ENCODE results near the gene COX17. TPM values are rescaled to one million over a fixed set of nuclear protein-coding genes. Genes with fewer than 3 reads are reported as not detected.

Gene COX17, protein sequence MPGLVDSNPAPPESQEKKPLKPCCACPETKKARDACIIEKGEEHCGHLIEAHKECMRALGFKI
- total RNA-seq: 10 to 100 TPM; 31.9 to 84.8 (median 62.7) TPM

DNA sequence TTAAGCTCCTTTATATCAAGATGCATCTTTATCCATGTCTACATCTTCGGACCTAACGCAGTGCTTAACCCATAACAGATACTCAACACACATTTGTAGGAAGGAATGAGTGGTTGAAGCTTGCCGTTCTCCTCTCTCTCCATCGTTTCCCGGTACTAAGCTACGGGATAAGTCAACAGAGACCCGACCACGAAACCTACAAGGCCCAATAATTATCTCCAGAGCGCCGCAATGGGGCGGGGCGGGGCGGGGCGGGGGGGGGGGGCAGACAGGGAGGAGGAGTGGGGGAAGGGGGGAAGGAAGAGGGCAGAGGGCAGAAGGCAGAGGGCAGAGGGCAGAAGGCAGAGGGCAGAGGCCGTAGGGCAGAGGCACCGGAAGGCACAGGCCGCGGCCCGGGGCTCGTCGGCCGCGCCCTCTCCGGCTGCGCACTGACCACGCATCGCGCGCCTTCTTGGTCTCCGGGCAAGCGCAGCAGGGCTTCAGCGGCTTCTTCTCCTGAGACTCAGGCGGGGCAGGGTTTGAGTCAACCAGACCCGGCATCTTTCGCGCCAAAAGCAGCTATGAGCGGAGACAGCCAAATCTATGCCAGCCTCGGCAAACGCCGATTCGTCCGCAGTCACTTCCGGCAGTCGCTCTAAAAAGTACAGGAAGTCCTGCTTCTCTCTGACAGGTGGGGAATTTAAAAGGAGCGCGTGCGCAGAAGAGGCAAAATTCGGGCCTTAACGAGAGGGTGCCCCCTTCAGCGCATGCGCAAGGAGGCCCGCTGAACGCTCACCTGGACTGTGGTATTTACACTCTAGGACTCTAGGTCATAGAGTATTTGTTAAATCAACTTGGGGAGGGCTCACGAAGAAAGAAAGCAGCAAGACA, at the start of gene COX17:
Gene COX17, minus strand, starts transcription at position 636 of the 870 bp plus-strand sequence. Its CDS starts 96 bp downstream, at position 540.
- ATAC-seq: peak; percentile 95
- Histone ChIP-seq H3K9me3 (no peaks in the 10 kb centered on the region), H3K36me3 (peaks cover 3 to 32% of the 10 kb centered on the region in 2 donors), H3K4me1 (peaks cover 7 to 33% (median 8%) of the 10 kb centered on the region in 3 donors), H3K27ac (peak within 1 kb of the TSS; percentile 77 to 99 (median 90)), H3K4me3 (peak within 1 kb of the TSS; percentile 63 to 74), H3K27me3 (no peaks in the 10 kb centered on the region)
- TF ChIP-seq, protein P1, sequence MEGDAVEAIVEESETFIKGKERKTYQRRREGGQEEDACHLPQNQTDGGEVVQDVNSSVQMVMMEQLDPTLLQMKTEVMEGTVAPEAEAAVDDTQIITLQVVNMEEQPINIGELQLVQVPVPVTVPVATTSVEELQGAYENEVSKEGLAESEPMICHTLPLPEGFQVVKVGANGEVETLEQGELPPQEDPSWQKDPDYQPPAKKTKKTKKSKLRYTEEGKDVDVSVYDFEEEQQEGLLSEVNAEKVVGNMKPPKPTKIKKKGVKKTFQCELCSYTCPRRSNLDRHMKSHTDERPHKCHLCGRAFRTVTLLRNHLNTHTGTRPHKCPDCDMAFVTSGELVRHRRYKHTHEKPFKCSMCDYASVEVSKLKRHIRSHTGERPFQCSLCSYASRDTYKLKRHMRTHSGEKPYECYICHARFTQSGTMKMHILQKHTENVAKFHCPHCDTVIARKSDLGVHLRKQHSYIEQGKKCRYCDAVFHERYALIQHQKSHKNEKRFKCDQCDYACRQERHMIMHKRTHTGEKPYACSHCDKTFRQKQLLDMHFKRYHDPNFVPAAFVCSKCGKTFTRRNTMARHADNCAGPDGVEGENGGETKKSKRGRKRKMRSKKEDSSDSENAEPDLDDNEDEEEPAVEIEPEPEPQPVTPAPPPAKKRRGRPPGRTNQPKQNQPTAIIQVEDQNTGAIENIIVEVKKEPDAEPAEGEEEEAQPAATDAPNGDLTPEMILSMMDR (IDR thresholded peaks at IDR 0.05): peak in 1 of 4 experiments; percentile 8
- TF ChIP-seq EP300 (IDR thresholded peaks at IDR 0.05): no peak
- peak; percentile 76 for TF ChIP-seq POLR2AphosphoS5 (IDR thresholded peaks at IDR 0.05)
- TF ChIP-seq POLR2A (IDR thresholded peaks at IDR 0.05): peak; percentile 21 to 50
- WGBS, 2 donors (ENCODE audit: low coverage in 1 of 2): 0% methylated on average over 12 to 22 of the region's 54 CpGs

DNA sequence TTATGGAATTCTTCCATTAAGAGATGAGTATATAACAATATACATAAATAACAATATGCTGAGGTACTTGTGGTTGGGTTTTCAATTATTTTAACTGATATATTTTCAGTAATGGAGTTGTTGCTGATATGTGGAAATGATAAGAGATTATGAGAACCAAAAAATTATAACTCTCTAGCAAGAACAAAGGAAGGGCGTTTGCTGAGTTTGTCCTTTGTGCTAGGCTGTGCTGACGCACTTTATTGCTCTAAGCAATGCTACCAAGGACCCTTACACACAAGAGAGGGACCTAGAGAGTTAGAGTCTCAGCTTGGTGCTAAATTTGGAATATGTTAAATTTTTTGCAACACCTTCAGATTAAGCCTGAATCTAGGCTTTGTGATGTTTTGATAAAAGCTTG, 49.7 kb upstream of the COX17 start:
- ATAC-seq: no peak
- Histone ChIP-seq H3K4me3 (no peak overlapping the region), H3K36me3 (peaks cover 0 to 21% of the 10 kb centered on the region in 2 donors), H3K9me3 (no peaks in the 10 kb centered on the region), H3K27me3 (no peaks in the 10 kb centered on the region), H3K27ac (no peak overlapping the region), H3K4me1 (no peaks in the 10 kb centered on the region)
- TF ChIP-seq, protein P1 (IDR thresholded peaks at IDR 0.05): no peak
- TF ChIP-seq POLR2A (IDR thresholded peaks at IDR 0.05) (no peak), EP300 (IDR thresholded peaks at IDR 0.05) (no peak), POLR2AphosphoS5 (IDR thresholded peaks at IDR 0.05) (no peak)
- WGBS, 2 donors (ENCODE audit: low coverage in 1 of 2): 80 to 82% methylated on average over 2 of the region's 2 CpGs

DNA sequence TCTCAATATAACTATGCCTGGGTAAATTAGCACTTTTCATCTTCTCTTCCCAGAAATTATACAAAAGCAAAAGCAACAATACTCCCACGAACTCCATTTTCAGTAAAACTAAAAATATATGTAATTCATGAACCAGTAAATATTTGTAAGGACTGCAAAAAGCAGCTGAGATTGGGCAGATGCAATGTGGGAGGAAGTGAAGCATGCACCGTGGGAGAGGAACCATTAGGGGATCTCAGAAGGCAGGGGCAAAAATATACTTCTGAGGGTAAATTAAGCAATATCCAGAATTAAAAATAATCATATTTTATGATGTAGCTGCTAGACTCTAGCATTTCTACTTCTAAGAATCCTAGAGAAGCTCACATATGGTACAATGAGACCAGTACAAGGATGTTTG, 45.8 kb upstream of the COX17 start:
- TF ChIP-seq, protein P1 (IDR thresholded peaks at IDR 0.05): no peak
- TF ChIP-seq POLR2AphosphoS5 (IDR thresholded peaks at IDR 0.05) (no peak), EP300 (IDR thresholded peaks at IDR 0.05) (no peak), POLR2A (IDR thresholded peaks at IDR 0.05) (no peak)
- Histone ChIP-seq H3K36me3 (peaks cover 0 to 16% of the 10 kb centered on the region in 2 donors), H3K27ac (no peak overlapping the region), H3K9me3 (no peaks in the 10 kb centered on the region), H3K4me3 (no peak overlapping the region), H3K27me3 (no peaks in the 10 kb centered on the region), H3K4me1 (no peaks in the 10 kb centered on the region)
- ATAC-seq: no peak
- WGBS, 2 donors (ENCODE audit: low coverage in 1 of 2): 44 to 57% methylated on average over 1 to 2 of the region's 2 CpGs

DNA sequence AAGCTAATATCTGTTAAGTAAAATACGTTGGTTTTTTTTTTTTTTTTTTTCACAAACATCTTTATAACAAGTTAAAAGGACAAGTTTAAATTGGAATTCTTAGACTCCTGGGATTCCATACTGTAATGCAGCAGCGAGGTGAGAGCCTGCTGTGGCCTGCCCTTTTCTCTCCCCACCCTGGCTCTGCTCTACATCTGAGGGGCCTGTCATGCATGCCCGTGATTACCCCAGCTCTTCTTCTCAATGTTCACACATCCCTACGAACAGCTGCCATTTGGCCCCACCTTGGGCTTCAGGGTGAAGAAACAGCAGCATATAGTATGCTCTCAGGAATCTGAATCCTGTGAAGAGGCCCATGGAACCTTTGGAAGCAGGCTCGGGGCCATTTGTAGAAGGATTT, 40.3 kb upstream of the COX17 start:
- Histone ChIP-seq H3K4me1 (no peaks in the 10 kb centered on the region), H3K36me3 (peaks cover 0 to 37% of the 10 kb centered on the region in 2 donors), H3K4me3 (no peak overlapping the region), H3K27ac (no peak overlapping the region), H3K9me3 (no peaks in the 10 kb centered on the region), H3K27me3 (no peaks in the 10 kb centered on the region)
- ATAC-seq: no peak
- 74 to 76% methylated on average over 4 of the region's 5 CpGs for WGBS, 2 donors (ENCODE audit: low coverage in 1 of 2)
- TF ChIP-seq, protein P1 (IDR thresholded peaks at IDR 0.05): no peak
- TF ChIP-seq POLR2A (IDR thresholded peaks at IDR 0.05): no peak
- no peak for TF ChIP-seq EP300 (IDR thresholded peaks at IDR 0.05)
- no peak for TF ChIP-seq POLR2AphosphoS5 (IDR thresholded peaks at IDR 0.05)

Data from gastroesophageal sphincter (tissue), 4 donors.